GM12891 (cell line): ENCODE measurements around the gene ACTR3C.

ENCODE experiments used
- PAX5 ChIP-seq: IDR thresholded peaks from 2 replicates; pipeline ENCODE4 v1.6.1; 2011; ENCODE audit warnings: low read length, moderate library complexity, mild to moderate bottlenecking; ENCODE audit not compliant: insufficient read depth, severe bottlenecking
- POLR2A ChIP-seq: IDR thresholded peaks from 2 replicates; pipeline ENCODE4 v1.6.1; 2011; ENCODE audit warnings: low read depth, low read length, control low read depth
- POLR2AphosphoS5 ChIP-seq: IDR thresholded peaks from 2 replicates; pipeline ENCODE4 v1.6.1; 2011; ENCODE audit warnings: low read depth, low read length, control low read depth
- SPI1 ChIP-seq: IDR thresholded peaks from 2 replicates; pipeline ENCODE4 v1.6.1; 2011; ENCODE audit warnings: low read depth, low read length, control low read depth
- TAF1 ChIP-seq: IDR thresholded peaks from 2 replicates; pipeline ENCODE4 v1.6.1; 2011; ENCODE audit warnings: low read depth, low read length, control low read depth

DNA sequence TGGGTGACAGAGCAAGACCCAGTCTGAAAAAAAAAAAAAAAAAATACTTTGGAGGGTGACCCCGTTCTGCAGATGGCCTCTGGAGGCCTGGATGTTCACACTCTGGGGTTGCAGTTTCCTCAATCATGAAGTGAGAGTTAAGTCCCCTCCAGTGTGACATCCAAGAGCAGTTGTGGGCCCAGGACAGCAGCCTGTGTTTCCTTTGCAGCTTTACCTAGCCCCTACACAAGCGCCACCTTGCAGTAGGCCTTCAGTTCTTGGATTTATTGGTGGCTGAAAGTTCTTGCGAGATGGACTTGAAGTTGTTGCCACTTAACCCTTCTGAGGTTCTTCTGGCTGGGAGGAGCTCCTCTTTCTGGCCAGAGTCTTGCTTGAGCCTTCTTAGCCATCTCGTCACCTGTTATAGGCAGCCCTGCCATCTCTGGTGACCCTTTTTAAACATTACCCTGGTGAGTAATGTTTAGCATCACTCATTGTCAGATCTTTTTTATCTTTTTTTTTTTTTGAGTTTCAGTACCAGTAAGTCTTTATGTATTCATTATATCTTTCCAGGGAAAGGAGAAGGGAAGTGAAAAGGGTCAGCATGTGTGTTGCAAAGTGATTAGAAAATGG, 3.4 kb upstream of the ACTR3C start:
- TF ChIP-seq POLR2A = no peak
- no peak for TF ChIP-seq POLR2AphosphoS5
- TF ChIP-seq SPI1 = no peak
- no peak for TF ChIP-seq TAF1
- TF ChIP-seq PAX5 = no peak
